ENCODE results near the gene DUSP12.

Gene DUSP12

GRCh38 chr1:161707503-161707902, 42.1 kb upstream of the DUSP12 start:
- ChIA-PET CTCF (interaction anchor here (1.4 to 1.7 kb wide), 4 partner anchors 19 to 220 kb away, joined by 3 to 5 read pairs (median 4); no protein-coding TSS in a partner anchor), POLR2A (no interaction called here)
- H3K4me3 ChIP-seq (ENCODE audit: low read depth, low read length), result no peak overlapping the region
- DNase-seq (ENCODE audit: low read depth, low spot score), result no peak
- TF ChIP-seq CTCF (IDR thresholded peaks at IDR 0.05; ENCODE audit: insufficient read depth, low read length, missing control alignments), result no peak

- ChIA-PET POLR2A (no interaction called here), CTCF (interaction anchor here (1.7 to 2.5 kb wide), 2 partner anchors 17 to 29 kb away, joined by 7 to 11 read pairs; no protein-coding TSS in a partner anchor)
- no peak for TF ChIP-seq CTCF (IDR thresholded peaks at IDR 0.05; ENCODE audit: insufficient read depth, low read length, missing control alignments)
- DNase-seq (ENCODE audit: low read depth, low spot score), result no peak
- H3K4me3 ChIP-seq (ENCODE audit: low read depth, low read length), result no peak overlapping the region
Measured at GRCh38 chr1:161709373-161709772, 40.2 kb upstream of the DUSP12 start.

- no peak for DNase-seq (ENCODE audit: low read depth, low spot score)
- no peak overlapping the region for H3K4me3 ChIP-seq (ENCODE audit: low read depth, low read length)
- no peak for TF ChIP-seq CTCF (IDR thresholded peaks at IDR 0.05; ENCODE audit: insufficient read depth, low read length, missing control alignments)
- POLR2A ChIA-PET, result no interaction called here
- CTCF ChIA-PET, result interaction anchor here (1.7 to 2.5 kb wide), 2 partner anchors 16 to 28 kb away, joined by 7 to 11 read pairs; no protein-coding TSS in a partner anchor
Measured at GRCh38 chr1:161710560-161710959, 39.0 kb upstream of the DUSP12 start.

GRCh38 chr1:161718559-161719324, 30.8 kb upstream of the DUSP12 start:
- CTCF ChIA-PET, result interaction anchor here (0.6 kb wide), 1 partner anchor 74 kb away, joined by 3 read pairs; no protein-coding TSS in a partner anchor
- no peak for DNase-seq (ENCODE audit: low read depth, low spot score)
- POLR2A ChIA-PET, result no interaction called here
- no peak for TF ChIP-seq CTCF (IDR thresholded peaks at IDR 0.05; ENCODE audit: insufficient read depth, low read length, missing control alignments)
- H3K4me3 ChIP-seq (ENCODE audit: low read depth, low read length), result no peak overlapping the region

GRCh38 chr1:161719325-161719611, 30.3 kb upstream of the DUSP12 start:
- CTCF ChIA-PET, result no interaction called here
- H3K4me3 ChIP-seq (ENCODE audit: low read depth, low read length), result no peak overlapping the region
- DNase-seq (ENCODE audit: low read depth, low spot score), result no peak
- TF ChIP-seq CTCF (IDR thresholded peaks at IDR 0.05; ENCODE audit: insufficient read depth, low read length, missing control alignments), result no peak
- POLR2A ChIA-PET, result no interaction called here

- no peak for DNase-seq (ENCODE audit: low read depth, low spot score)
- POLR2A ChIA-PET, result no interaction called here
- TF ChIP-seq CTCF (IDR thresholded peaks at IDR 0.05; ENCODE audit: insufficient read depth, low read length, missing control alignments), result no peak
- H3K4me3 ChIP-seq (ENCODE audit: low read depth, low read length), result no peak overlapping the region
- CTCF ChIA-PET, result no interaction called here
Measured at GRCh38 chr1:161720422-161720821, 29.2 kb upstream of the DUSP12 start.
